HCT116 (cell line): Measurements from ENCODE around the gene DMD. TPM values are rescaled to one million over a fixed set of nuclear protein-coding genes. Genes with fewer than 3 reads are reported as not detected.

Source experiments
- ATAC-seq: fragments of 200-7000 bp; cut with Tn5 transposase; 2 replicates; pipeline ENCODE4 v1.9.1; 2020; ENCODE audit warnings: mild to moderate bottlenecking, moderate library complexity
- BruUV-seq: library from RNA; stranded (reverse); fragments of 400-500 nt; replicated peaks from 2 replicates; lab custom pipeline; 2021; lab: Mats Ljungman, UMichigan
- CTCF ChIA-PET: fragments of 300-600 bp; sonication (Branson Sonifier 250); formaldehyde crosslinking; loops from one replicate; lab custom pipeline; 2021; ENCODE audit warnings: antibody characterized with exemption; lab: Charles Lee
- POLR2A ChIA-PET: fragments of 300-600, 350-600 bp; sonication (Branson Sonifier 250); formaldehyde crosslinking; loops from one replicate; lab custom pipeline; 2021; ENCODE audit warnings: antibody characterized with exemption; lab: Charles Lee
- RAD21 ChIA-PET, 2 experiments: fragments of 300-600 bp; sonication (Branson Sonifier 250); formaldehyde crosslinking; loops; one replicate each; lab custom pipeline; 2023; ENCODE audit warnings: low total read pairs in 2 of 2; ENCODE audit not compliant: uncharacterized antibody in 2 of 2, unreplicated experiment in 2 of 2, low non-redundant PET in 1 of 2; lab: Charles Lee
- DNase-seq: peaks from one replicate; pipeline ENCODE4 v3.0.0-alpha.2; 2010; ENCODE audit warnings: low read depth, low spot score
- H2AFZ ChIP-seq: fragments of 200-600 bp; shearing (Covaris generic), sonication (generic); 2 replicates; pipeline ENCODE4 v1.6.1; 2017; ENCODE audit warnings: low read depth, mixed run types, mixed read lengths, antibody characterized with exemption, low read length; ENCODE audit not compliant: poor library complexity, severe bottlenecking
- H3K27ac ChIP-seq: 2 replicates; pipeline ENCODE4 v1.5.1; 2012; ENCODE audit warnings: low read depth, low read length
- H3K27me3 ChIP-seq: fragments of 200-600 bp; sonication (generic); 2 replicates; pipeline ENCODE4 v1.6.1; 2016; ENCODE audit warnings: mixed run types, low read length, mixed read lengths; ENCODE audit not compliant: insufficient read depth
- H3K36me3 ChIP-seq, 2 experiments: fragments of 200-500 bp in 1 of 2; fragments of 200-600 bp in 1 of 2; sonication (Bioruptor generic) in 1 of 2; sonication (generic) in 1 of 2; 2 replicates each; pipeline versions ENCODE4 v1.5.1 to v1.6.1; 2014 to 2016; ENCODE audit warnings: low read length in 2 of 2, inconsistent platforms in 1 of 2, mixed read lengths in 1 of 2, mixed run types in 1 of 2; ENCODE audit not compliant: insufficient read depth in 2 of 2, control insufficient read depth in 1 of 2
- H3K4me1 ChIP-seq, 2 experiments: fragments of 200-600 bp in 1 of 2; sonication (generic) in 1 of 2; 2 replicates each; pipeline versions ENCODE4 v1.5.1 to v1.6.1; 2012 to 2017; ENCODE audit warnings: low read length in 2 of 2, inconsistent platforms in 1 of 2, mild to moderate bottlenecking in 1 of 2, mixed read lengths in 1 of 2, mixed run types in 1 of 2, moderate library complexity in 1 of 2; ENCODE audit not compliant: insufficient read depth in 2 of 2, control insufficient read depth in 1 of 2
- H3K4me2 ChIP-seq: fragments of 200-600 bp; sonication (generic); 2 replicates; pipeline ENCODE4 v1.6.1; 2017; ENCODE audit warnings: mixed run types, low read length, mixed read lengths
- H3K4me3 ChIP-seq, 2 experiments: fragments of 200-600 bp in 1 of 2; sonication (generic) in 1 of 2; replicated peaks in 1 of 2; 2 replicates each; pipeline ENCODE4 v1.5.1; 2011 to 2016; ENCODE audit warnings: low read length in 2 of 2, control low read depth in 1 of 2, low read depth in 1 of 2, mild to moderate bottlenecking in 1 of 2, mixed read lengths in 1 of 2, mixed run types in 1 of 2
- H3K79me2 ChIP-seq: fragments of 200-600 bp; sonication (generic); 2 replicates; pipeline ENCODE4 v1.6.1; 2017; ENCODE audit warnings: mild to moderate bottlenecking, mixed run types, low read length, moderate library complexity, mixed read lengths; ENCODE audit not compliant: insufficient read depth
- H3K9ac ChIP-seq: fragments of 200-600 bp; sonication (generic); 2 replicates; pipeline ENCODE4 v1.6.1; 2016; ENCODE audit warnings: low read length, mixed read lengths
- H3K9me2 ChIP-seq: fragments of 200-600 bp; sonication (generic), shearing (Covaris generic); 2 replicates; pipeline ENCODE4 v1.6.1; 2017; ENCODE audit warnings: mixed run types, mild to moderate bottlenecking, moderate library complexity; ENCODE audit not compliant: insufficient read depth
- H3K9me3 ChIP-seq, 2 experiments: fragments of 200-500 bp in 1 of 2; fragments of 200-600 bp in 1 of 2; sonication (Bioruptor generic) in 1 of 2; sonication (generic) in 1 of 2; 2 replicates each; pipeline ENCODE4 v1.6.1; 2014 to 2017; ENCODE audit warnings: low read length in 2 of 2, mixed read lengths in 2 of 2, inconsistent platforms in 1 of 2, low read depth in 1 of 2, mild to moderate bottlenecking in 1 of 2, mixed run types in 1 of 2, moderate library complexity in 1 of 2; ENCODE audit not compliant: control insufficient read depth in 1 of 2, insufficient read depth in 1 of 2
- H4K20me1 ChIP-seq: fragments of 200-600 bp; sonication (generic), shearing (Covaris generic); 2 replicates; pipeline ENCODE4 v1.6.1; 2017; ENCODE audit warnings: mixed run types, mild to moderate bottlenecking, moderate library complexity; ENCODE audit not compliant: insufficient read depth
- CBX3 ChIP-seq: IDR thresholded peaks from 2 replicates; pipeline ENCODE4 v1.6.1; 2012; ENCODE audit warnings: low read depth
- CEBPB ChIP-seq: IDR thresholded peaks from 2 replicates; pipeline ENCODE4 v1.6.1; 2012; ENCODE audit warnings: low read depth
- EZH2 ChIP-seq: fragments of 200-600 bp; sonication (generic); IDR thresholded peaks from 2 replicates; pipeline ENCODE4 v1.6.1; 2017; ENCODE audit warnings: antibody characterized with exemption, mixed run types
- FOSL1 ChIP-seq: IDR thresholded peaks from 2 replicates; pipeline ENCODE4 v1.6.1; 2012; ENCODE audit warnings: low read depth
- JUND ChIP-seq: IDR thresholded peaks from 2 replicates; pipeline ENCODE4 v1.6.1; 2012
- POLR2AphosphoS5 ChIP-seq: IDR thresholded peaks from 2 replicates; pipeline ENCODE4 v1.6.1; 2011; ENCODE audit warnings: mild to moderate bottlenecking, low read depth, low read length, moderate library complexity
- RAD21 ChIP-seq: IDR thresholded peaks from 2 replicates; pipeline ENCODE4 v1.6.1; 2012; ENCODE audit warnings: low read depth, mild to moderate bottlenecking
- SRF ChIP-seq: IDR thresholded peaks from 2 replicates; pipeline ENCODE4 v1.6.1; 2012; ENCODE audit warnings: low read depth
- TCF7L2 ChIP-seq: IDR thresholded peaks from 2 replicates; pipeline ENCODE4 v1.7.0; 2011; ENCODE audit warnings: borderline replicate concordance, inconsistent platforms; ENCODE audit not compliant: insufficient read depth, insufficient read length; ENCODE audit errors: extremely low read depth
- ZFX ChIP-seq: fragments of 450-650 bp; IDR thresholded peaks from 2 replicates; pipeline ENCODE4 v1.6.1; 2017
- ZNF274 ChIP-seq: fragments of 200-500 bp; sonication (Bioruptor generic); IDR thresholded peaks from 2 replicates; pipeline ENCODE4 v1.6.1; 2014; ENCODE audit warnings: mild to moderate bottlenecking, low read depth, low read length, inconsistent platforms
- intact Hi-C: fragments of 100-400 bp; cut with micrococcal nuclease; formaldehyde crosslinking; loops from 2 replicates; pipeline ENCODE4 v1.10.0; 2022
- total RNA-seq: library from RNA; stranded (reverse); gene quantifications from one replicate; pipeline ENCODE4 v1.2.1, GENCODE V29; 2021; ENCODE audit not compliant: unreplicated experiment
- TF ChIP-seq, protein P1 (sequence below): IDR thresholded peaks from 2 replicates; pipeline ENCODE4 v1.6.1; 2011; ENCODE audit warnings: mild to moderate bottlenecking, low read length, moderate library complexity; ENCODE audit not compliant: insufficient replicate concordance; ENCODE audit errors: extremely low read depth
- TF ChIP-seq, protein P2 (sequence below): IDR thresholded peaks from 2 replicates; pipeline ENCODE4 v1.6.1; 2012
- TF ChIP-seq, protein P3 (sequence below): IDR thresholded peaks from 2 replicates; pipeline ENCODE4 v1.6.1; 2012; ENCODE audit warnings: low read depth

The DMD gene
- total RNA-seq, 1 experiment from 2014 or later = 0.05 TPM

DNA sequence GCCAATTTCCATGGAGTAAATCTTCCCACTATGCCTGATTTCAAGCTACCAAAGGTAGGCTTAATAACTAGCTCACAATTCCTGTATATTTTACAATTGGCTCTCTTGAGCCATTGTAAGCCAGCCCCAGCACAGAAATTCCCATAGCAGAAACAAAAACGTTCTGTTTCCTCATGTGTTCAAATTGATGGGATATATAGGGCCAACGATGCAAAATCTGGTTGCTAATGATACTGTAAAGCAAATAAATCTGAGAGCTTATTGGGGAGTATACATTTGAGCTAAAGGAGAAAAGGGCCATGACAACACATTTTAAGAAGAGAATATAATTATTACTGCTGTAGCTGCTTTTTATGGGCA, 1872.4 kb downstream of the DMD start:
- POLR2A ChIA-PET = no interaction called here
- intact Hi-C loops = no loop called here
- no peak for TF ChIP-seq FOSL1
- no peak for TF ChIP-seq TCF7L2
- TF ChIP-seq, protein P1, sequence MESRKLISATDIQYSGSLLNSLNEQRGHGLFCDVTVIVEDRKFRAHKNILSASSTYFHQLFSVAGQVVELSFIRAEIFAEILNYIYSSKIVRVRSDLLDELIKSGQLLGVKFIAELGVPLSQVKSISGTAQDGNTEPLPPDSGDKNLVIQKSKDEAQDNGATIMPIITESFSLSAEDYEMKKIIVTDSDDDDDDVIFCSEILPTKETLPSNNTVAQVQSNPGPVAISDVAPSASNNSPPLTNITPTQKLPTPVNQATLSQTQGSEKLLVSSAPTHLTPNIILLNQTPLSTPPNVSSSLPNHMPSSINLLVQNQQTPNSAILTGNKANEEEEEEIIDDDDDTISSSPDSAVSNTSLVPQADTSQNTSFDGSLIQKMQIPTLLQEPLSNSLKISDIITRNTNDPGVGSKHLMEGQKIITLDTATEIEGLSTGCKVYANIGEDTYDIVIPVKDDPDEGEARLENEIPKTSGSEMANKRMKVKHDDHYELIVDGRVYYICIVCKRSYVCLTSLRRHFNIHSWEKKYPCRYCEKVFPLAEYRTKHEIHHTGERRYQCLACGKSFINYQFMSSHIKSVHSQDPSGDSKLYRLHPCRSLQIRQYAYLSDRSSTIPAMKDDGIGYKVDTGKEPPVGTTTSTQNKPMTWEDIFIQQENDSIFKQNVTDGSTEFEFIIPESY = no peak
- no peak for TF ChIP-seq CEBPB
- TF ChIP-seq, protein P2, sequence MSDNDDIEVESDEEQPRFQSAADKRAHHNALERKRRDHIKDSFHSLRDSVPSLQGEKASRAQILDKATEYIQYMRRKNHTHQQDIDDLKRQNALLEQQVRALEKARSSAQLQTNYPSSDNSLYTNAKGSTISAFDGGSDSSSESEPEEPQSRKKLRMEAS = no peak
- TF ChIP-seq EZH2 = no peak
- no peak for TF ChIP-seq POLR2AphosphoS5
- TF ChIP-seq CBX3 = no peak
- TF ChIP-seq JUND = no peak
- TF ChIP-seq ZFX = no peak
- no peak for TF ChIP-seq SRF
- no peak for TF ChIP-seq ZNF274
- TF ChIP-seq, protein P3, sequence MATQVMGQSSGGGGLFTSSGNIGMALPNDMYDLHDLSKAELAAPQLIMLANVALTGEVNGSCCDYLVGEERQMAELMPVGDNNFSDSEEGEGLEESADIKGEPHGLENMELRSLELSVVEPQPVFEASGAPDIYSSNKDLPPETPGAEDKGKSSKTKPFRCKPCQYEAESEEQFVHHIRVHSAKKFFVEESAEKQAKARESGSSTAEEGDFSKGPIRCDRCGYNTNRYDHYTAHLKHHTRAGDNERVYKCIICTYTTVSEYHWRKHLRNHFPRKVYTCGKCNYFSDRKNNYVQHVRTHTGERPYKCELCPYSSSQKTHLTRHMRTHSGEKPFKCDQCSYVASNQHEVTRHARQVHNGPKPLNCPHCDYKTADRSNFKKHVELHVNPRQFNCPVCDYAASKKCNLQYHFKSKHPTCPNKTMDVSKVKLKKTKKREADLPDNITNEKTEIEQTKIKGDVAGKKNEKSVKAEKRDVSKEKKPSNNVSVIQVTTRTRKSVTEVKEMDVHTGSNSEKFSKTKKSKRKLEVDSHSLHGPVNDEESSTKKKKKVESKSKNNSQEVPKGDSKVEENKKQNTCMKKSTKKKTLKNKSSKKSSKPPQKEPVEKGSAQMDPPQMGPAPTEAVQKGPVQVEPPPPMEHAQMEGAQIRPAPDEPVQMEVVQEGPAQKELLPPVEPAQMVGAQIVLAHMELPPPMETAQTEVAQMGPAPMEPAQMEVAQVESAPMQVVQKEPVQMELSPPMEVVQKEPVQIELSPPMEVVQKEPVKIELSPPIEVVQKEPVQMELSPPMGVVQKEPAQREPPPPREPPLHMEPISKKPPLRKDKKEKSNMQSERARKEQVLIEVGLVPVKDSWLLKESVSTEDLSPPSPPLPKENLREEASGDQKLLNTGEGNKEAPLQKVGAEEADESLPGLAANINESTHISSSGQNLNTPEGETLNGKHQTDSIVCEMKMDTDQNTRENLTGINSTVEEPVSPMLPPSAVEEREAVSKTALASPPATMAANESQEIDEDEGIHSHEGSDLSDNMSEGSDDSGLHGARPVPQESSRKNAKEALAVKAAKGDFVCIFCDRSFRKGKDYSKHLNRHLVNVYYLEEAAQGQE = no peak
- no peak for TF ChIP-seq RAD21
- TF ChIP-seq, all 23 proteins: peak for 0
- Histone ChIP-seq H3K4me3 (no peak overlapping the region), H3K4me2 (no peak overlapping the region), H3K36me3 (no peaks in the 10 kb centered on the region), H3K4me1 (no peaks in the 10 kb centered on the region), H2AFZ (no peak overlapping the region), H3K9ac (no peak overlapping the region), H3K79me2 (no peaks in the 10 kb centered on the region), H3K27ac (no peak overlapping the region), H3K27me3 (no peaks in the 10 kb centered on the region), H3K9me3 (no peaks in the 10 kb centered on the region), H4K20me1 (no peaks in the 10 kb centered on the region), H3K9me2 (no peaks in the 10 kb centered on the region)
- ChIA-PET CTCF (no interaction called here), RAD21 (no interaction called here)
- BruUV-seq = no TSS peak
- ATAC-seq (no peak), DNase-seq (no peak)
